Colon (tissue), 2 donors: Measurements from ENCODE around the gene TEX19.

ENCODE experiments used
- FAIRE-seq: peaks from 2 replicates; lab custom pipeline; 2012; peaks lifted over from hg19 to GRCh38; lab: Jason Lieb, UNC
- donor health status: control.
- donor health status: control.

TEX19 gene

DNA sequence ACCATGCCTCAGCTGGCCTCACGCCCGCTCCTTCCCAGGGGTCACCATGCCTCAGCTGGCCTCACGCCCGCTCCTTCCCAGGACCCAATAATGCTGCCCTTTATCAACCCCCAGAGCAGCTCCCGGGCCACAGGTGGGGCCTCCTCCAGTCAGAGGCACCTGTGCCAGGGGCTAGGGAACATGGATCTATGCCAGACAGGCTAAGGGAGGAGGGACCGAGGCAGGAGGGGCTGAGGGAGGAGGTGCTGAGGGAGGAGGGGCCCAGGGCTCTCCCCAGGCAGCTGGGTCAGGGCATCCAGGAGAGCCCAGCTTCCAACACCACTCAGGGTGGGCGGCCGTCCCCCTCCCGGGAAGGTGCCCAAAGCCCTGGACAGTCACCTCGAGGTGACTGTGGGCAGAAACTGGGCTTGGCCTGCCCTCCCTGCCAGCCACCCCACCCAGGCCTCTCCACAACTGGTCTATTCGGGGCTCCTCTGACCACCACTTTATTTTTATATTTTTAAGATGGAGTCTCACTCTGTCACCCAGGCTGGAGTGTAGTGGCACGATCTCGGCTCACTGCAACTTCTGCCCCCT, 31.9 kb downstream of the TEX19 start:
- no peak for FAIRE-seq

GRCh38 chr17:82391496-82392066, 32.5 kb downstream of the TEX19 start:
- FAIRE-seq, result no peak

DNA sequence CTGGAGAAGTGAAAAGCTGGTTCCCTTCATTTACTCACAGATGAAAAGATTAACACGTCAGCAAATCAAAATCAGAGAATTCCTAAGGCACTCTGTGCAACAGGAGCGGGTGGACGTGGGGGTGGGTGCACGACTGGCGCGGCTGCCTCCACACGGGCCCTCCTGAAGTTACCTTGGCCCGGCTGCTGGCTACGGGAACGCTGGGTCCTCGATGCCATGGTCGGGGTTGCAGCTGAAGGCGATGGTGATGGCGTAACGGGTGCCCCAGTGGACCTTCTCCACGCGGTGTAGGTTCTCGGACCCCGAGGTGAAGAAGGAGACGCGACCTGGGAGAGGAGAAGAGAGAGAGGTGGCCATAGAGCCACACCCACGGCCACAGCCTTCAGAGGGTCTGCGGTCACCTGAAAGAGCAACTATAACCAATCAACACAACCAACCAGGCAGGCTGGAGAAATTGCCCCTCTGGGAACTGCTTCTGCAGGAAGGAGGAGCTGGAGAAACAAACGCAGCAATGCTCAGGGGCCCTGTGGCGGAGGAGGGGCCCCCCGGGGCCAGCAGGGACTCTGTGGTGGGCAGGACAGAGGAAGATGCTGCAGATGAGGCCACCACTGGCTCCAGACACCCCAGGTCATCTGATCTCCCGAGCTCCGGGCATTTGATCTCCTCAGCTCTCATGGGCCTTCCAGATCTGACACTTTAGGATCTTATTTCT, 33.3 kb downstream of the TEX19 start:
- FAIRE-seq, result no peak

DNA sequence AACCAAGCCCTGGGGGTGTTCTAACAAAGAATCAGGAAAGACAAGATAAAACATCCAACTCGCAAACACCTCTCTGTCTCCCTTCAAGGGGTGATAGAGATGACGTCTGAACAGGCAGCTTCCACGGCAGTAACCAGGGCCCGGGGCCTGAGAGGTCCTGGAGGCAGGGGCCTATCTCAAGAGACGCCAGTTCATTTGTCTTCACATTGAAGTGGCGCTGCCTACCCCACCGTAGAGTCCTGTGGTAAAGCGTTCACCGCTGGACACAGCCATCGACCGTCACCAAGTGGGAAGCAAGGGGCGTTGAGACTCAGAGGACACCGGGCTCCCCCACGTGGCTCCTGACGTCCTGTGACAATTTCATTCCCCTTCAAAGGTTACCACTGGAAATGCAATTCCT, 33.9 kb downstream of the TEX19 start:
- no peak for FAIRE-seq

GRCh38 chr17:82394278-82394677, 35.2 kb downstream of the TEX19 start:
- no peak for FAIRE-seq

DNA sequence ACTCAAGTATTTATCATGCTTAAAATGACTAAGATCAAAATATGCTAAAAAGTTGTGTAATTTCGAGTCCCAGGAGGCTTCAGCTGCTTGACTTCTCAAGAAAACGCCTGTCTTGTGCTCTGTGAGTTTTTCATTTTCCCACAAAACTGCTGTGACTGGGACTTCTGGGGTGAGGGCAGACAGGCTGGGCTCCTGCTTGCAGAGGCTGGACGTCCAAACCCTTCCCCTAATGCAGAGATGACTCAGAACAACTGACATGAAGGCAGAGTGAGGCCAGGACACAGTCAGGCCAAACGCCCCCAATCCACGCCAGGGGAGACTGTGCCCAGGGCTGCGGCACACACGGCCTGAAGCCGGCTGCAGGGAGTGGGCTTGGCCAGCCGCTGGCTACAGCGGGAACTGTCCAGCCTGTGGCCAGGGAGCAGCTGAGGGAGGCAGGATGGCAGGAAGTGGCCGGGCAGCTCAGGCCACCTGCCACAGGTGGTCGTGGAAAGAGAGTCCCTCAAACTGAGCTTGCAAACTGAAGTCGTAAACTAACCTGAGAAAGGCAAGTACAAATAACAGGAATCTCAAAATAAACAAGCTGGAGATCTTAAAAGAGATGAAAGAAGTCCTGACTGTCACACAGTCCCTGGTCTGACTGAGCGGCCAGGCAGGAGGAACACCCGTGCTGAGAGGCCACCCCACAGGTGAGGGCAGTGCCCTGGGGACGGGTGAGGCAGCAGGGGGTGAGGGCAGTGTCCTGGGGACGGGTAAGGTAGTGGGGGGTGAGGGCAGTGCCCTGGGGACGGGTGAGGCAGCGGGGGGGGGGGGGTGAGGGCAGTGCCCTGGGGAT, 37.8 kb downstream of the TEX19 start:
- no peak for FAIRE-seq

DNA sequence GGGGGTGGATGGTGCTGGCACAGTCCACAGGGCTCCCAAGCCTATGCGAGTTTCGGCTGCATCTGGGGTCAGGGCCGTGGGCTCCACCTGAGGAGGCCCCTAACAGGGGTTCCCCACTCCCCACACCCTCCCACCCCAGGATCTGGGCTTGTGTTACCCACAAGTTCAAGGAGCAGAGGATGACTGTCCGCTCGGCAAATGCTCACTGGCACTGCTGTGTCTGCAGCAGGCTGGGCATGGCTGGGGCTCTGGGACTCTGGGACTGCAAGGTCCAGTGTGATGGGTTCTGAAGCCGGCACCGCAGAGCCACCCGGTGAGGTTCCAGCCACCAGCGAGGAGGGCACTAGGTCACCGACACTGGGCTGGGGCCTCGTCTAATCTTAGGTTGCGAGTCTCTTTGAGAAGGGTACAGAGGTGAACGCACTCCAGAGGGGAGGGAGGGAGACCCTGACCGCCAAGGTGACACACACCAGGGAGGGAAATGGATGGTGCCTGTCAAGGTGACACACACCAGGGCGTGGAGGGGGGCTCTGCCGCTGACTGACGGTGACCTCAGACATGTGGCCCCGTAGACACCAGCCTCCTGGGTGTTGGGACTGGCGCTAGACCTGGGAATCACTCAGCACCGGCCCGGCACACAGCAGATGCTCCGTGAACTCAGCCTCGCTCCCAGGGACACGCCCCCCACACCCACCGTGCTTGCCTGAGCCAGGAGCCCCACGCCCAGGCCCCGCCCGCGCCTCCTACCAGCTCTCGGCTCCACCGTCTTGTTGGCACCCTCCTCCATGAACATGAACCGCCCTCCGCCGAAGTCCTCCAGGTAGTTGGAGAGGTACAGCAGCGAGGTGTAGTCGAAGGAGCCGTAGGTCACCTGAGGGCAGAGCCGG, 38.6 kb downstream of the TEX19 start:
- no peak for FAIRE-seq

DNA sequence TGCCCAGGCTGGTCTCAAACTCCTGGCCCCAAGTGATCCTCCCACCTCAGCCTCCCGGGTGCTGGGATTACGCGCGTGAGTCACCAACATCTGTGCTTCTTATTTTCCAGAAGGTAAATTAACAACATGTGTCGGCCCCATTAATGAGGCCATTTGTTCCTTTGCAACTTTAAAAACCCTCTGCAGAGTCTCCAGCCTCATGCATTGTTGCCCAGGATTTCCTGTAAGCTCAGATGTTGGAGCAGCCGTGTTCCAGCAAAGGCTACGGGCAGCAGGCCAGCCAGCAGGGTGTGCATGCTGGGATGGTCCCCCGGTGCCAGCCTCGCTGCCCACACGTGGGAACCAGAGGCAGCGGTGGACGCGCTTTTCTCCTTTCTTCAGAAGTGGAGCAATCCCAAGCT, 40.0 kb downstream of the TEX19 start:
- FAIRE-seq, result no peak

DNA sequence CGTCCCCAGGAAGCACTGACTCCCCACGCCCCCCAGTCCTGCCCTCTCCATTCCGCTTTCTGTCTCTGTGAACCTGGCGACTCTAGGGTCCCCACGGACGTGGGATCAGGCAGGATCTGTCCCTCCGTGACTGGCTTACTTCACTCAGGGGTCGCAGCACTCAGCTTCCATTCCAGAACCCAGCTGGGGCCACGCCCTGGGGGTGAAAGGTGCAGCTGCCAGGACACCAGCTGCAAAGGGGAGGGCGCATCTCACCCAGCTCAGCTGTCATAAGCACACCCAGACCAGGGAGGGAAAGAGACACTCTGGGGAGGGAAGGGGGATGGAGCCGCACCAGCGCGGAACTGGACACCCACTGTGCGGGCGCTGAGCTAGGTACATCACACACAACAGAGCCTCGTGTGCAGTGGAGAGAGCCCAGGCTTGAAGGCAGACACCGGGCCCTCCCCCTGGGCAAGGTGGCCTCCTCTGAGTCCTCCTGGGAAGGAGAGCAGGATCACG, 40.6 kb downstream of the TEX19 start:
- no peak for FAIRE-seq

- no peak for FAIRE-seq
Observed at GRCh38 chr17:82400206-82400605, 41.2 kb downstream of the TEX19 start.

- no peak for FAIRE-seq
Observed at GRCh38 chr17:82400830-82401229, 41.8 kb downstream of the TEX19 start.

DNA sequence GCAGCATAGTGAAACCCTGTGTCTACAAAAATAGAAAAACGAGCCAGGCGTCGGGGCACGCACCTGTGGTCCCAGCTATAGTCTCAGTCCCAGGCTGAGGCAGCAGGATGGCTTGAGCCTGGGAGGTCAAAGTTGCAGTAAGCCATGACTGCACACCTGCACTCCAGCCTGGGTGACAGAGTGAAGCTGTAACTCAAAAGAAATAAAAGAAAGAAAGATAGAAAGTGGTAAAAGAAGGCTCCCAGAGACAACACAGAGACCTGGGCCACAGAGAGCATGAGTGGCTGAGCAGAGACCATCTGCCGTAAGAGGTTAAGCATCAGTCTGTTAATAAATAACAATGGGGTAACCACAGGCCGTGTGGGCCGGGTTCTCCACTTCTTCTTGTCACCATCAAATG, 43.8 kb downstream of the TEX19 start:
- no peak for FAIRE-seq

DNA sequence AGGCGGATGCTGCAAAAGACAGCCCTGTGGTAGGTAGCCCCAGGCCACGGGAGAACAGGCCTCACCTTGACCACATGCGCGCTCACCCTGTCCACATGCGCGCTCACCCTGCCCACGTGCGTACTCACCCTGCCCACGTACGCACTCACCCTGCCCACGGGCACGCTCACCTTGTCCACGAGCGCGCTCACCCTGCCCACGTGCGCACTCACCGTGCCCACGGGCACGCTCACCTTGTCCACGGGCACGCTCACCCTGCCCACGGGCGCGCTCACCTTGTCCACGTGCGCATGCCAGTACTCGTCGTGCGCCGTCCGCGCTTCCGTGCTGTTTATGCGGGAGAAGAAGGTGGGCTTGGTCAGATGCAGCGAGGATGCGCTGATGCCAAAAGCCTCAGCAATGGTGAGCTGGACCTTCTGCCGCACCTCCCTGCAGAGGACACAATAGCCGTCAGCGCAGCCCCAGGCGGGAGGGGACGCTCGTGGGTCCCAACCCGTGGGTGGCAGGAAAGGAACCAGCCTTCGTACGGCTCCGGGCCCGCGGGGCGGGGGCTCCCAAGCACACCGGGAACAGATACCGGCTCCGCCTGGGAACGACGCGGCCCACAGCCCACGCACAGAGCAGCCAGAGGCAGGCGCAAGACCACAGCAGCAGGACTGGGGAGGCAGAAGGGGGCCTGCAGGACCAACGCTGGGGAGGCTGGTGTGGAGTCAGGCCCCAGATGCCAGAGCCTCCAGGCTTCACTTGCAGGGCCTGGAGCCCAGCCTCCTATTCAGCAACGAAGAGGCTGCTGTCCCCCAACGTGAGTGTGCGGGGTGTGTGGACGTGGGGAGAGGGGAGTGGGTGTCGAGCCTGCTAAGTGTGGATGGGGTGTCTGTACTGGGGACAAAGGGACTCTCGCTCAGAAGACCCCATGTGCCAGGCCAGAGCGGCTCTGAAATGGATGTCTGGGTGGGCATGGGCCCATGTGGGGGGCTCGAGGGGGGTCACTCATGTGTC, 44.9 kb downstream of the TEX19 start:
- no peak for FAIRE-seq

GRCh38 chr17:82405051-82405450, 46.0 kb downstream of the TEX19 start:
- no peak for FAIRE-seq

DNA sequence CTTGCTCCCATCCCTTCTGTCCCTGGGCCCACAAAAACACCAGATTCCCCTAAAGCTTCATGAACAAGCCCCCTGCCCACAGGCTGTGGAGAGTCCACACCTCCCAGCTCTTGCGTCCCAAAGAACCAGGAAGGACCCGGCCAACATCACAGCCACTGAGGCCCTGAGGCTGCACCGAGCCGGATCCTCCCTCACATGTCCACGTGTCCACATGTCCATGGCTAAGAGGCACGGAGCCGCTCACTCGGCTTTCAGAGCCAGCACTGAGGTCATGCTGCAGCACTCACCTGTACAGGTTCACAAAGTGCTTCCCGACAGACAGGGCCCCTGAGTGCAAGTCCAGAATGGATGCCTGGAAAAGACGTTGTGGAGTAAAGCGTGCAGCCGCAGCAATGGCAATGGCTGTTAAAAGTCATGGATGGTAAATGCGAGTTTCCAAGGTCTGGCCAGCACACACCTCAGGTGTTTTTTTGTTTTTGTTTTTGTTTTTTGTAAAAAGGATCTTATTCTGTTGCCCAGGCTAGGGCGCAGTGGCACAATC, 47.2 kb downstream of the TEX19 start:
- FAIRE-seq, result no peak

DNA sequence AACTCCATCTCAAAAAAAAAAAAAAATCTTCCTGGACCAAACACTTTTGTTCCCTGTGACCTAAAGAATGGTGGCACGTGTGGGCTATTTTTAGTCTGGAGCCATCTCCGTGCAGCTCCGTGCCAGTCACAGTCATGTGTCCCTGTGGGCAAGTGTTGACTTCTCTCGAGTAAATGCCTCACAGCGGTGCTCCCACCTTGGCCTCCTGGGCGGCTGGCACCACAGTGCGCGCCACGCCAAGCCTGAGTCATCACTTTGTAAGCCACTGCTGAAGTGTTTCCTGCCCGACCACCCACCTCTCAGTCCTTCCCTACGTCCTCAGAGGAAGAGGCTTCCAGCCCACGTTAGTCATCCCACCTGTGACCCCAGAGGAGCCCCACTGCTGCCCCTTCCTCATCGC, 48.2 kb downstream of the TEX19 start:
- no peak for FAIRE-seq

GRCh38 chr17:82408288-82408937, 49.4 kb downstream of the TEX19 start:
- FAIRE-seq, result no peak

DNA sequence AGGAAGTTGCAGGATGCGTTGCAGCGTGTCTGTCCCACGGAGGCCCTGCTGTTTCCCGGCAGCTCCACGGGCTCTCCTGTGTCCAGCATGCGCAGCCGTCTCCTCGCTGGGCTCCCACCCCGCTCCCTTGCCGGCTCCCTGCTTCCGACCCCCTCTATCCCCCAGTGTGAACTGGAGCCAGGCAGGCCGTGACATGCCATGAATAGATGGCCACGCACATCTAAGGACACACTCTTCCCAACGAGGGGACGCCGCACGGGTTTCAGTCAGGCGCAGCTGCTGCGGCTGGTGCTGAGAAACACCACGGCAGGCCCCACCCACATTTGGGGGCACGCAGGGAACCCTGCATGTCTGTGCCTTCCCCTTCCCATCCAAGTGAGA, 49.9 kb downstream of the TEX19 start:
- FAIRE-seq, result no peak

- no peak for FAIRE-seq
Observed at GRCh38 chr17:82410014-82410716, 51.1 kb downstream of the TEX19 start.
